ENCODE data around the gene HS6ST1. TPM values are rescaled to one million over a fixed set of nuclear protein-coding genes. Genes with fewer than 3 reads are reported as not detected.

Gene HS6ST1
- total RNA-seq, 4 donors from 2014 or later, result 20.5 to 43.6 (median 32.1) TPM

DNA sequence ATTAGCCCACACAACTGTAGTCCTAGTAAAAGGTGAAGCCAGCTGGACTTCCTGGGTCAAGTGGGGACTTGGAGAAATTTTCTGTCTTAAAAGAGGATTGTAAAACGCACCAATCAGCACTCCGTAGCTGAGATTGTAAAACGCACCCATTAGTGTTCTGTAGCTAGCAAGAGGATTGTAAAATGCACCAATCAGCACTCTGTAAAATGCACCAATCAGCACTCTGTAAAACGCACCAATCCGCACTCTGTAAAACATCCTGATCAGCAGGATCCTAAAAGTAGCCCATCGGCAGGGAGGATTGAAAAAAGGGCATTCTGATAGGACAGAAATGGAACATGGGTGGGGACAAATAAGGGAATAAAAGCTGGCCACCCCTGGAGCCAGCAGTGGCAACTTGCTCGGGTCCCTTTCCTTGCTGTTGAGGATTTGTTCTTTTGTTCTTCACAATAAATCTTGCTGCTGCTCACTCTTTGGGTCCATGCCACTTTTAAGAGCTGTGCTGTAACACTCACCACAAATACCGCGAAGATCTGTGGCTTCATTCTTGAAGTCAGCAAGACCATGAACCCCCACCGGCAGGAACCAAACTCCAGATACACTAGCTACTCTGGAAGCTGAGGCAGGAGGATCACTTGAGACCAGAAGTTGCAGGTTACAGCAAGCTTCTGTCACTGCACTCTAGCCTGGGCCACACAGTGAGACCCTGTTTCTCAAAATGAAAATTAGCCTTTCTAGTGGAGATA, 102.6 kb downstream of the HS6ST1 start:
- WGBS, 2 donors (ENCODE audit: low coverage in 1 of 2), result 89 to 90% methylated on average over 5 to 9 of the region's 10 CpGs
- Histone ChIP-seq H3K4me3 (no peak overlapping the region), H3K36me3 (no peaks in the 10 kb centered on the region), H3K9me3 (no peaks in the 10 kb centered on the region), H3K27ac (no peak overlapping the region), H3K4me1 (no peaks in the 10 kb centered on the region), H3K27me3 (no peaks in the 10 kb centered on the region)
- TF ChIP-seq EP300 (IDR thresholded peaks at IDR 0.05), result no peak
- no peak for TF ChIP-seq POLR2A (IDR thresholded peaks at IDR 0.05)
- TF ChIP-seq CTCF (IDR thresholded peaks at IDR 0.05), result no peak
- TF ChIP-seq POLR2AphosphoS5 (IDR thresholded peaks at IDR 0.05), result no peak
- ATAC-seq, result no peak

Small RNAs within 50 kb of the gene (small RNA-seq; reads per million reads assigned to genes)
- gene RF00019, result 0 reads per million in 4 donors

Other genes with a start within 250 kb of the HS6ST1 start
- gene UGGT1, start 227.7 kb downstream of the HS6ST1 start, total RNA-seq, result 10 to 100 TPM; 35.5 to 55.4 (median 43.4) TPM

Data from gastroesophageal sphincter (tissue), 4 donors.